GM23338 (cell line): ENCODE results near the gene PHF23. TPM values are rescaled to one million over a fixed set of nuclear protein-coding genes. Genes with fewer than 3 reads are reported as not detected.
A peak's percentile ranks its signal among the peaks of the same experiment; 100 is the strongest.

Source experiments
- ATAC-seq: fragments of 200-7000 bp; cut with Tn5 transposase; 3 replicates; pipeline ENCODE4 v1.9.1; 2020
- DNase-seq: peaks from one replicate; pipeline ENCODE4 v3.0.0-alpha.2; 2015; ENCODE audit warnings: low spot score
- H2AFZ ChIP-seq: fragments of 200-600 bp; sonication (generic); 2 replicates; pipeline ENCODE4 v1.8.0; 2016; ENCODE audit warnings: antibody characterized with exemption, mild to moderate bottlenecking, moderate library complexity
- H3F3A ChIP-seq: fragments of 200-600 bp; sonication (generic); replicated peaks from 2 replicates; pipeline ENCODE4 v1.8.0; 2017; ENCODE audit warnings: antibody characterized with exemption, mixed run types, low read depth
- H3K27ac ChIP-seq: fragments of 200-600 bp; sonication (generic); 2 replicates; pipeline ENCODE4 v1.6.1; 2016; ENCODE audit warnings: low read depth
- H3K27me3 ChIP-seq: fragments of 200-600 bp; sonication (generic); 2 replicates; pipeline ENCODE4 v1.8.0; 2016; ENCODE audit warnings: mild to moderate bottlenecking, mixed run types, moderate library complexity; ENCODE audit not compliant: insufficient read depth
- H3K36me3 ChIP-seq: fragments of 200-600 bp; sonication (generic); 2 replicates; pipeline ENCODE4 v1.8.0; 2016; ENCODE audit warnings: mild to moderate bottlenecking; ENCODE audit not compliant: insufficient read depth
- H3K4me1 ChIP-seq: fragments of 200-600 bp; sonication (generic); 2 replicates; pipeline ENCODE4 v1.8.0; 2016; ENCODE audit warnings: mild to moderate bottlenecking, moderate library complexity; ENCODE audit not compliant: insufficient read depth
- H3K4me2 ChIP-seq: fragments of 200-600 bp; sonication (generic); 2 replicates; pipeline ENCODE4 v1.7.1; 2017; ENCODE audit warnings: mixed run types
- H3K4me3 ChIP-seq: fragments of 200-600 bp; sonication (generic); 2 replicates; pipeline ENCODE4 v1.6.1; 2016; ENCODE audit warnings: mixed run types
- H3K79me2 ChIP-seq: fragments of 200-600 bp; sonication (generic); replicated peaks from 2 replicates; pipeline ENCODE4 v1.8.0; 2017; ENCODE audit warnings: mild to moderate bottlenecking; ENCODE audit not compliant: insufficient read depth
- H3K9me2 ChIP-seq: fragments of 200-600 bp; sonication (generic); 2 replicates; pipeline ENCODE4 v1.8.0; 2017; ENCODE audit not compliant: insufficient read depth
- H4K20me1 ChIP-seq: fragments of 200-600 bp; sonication (generic); replicated peaks from 2 replicates; pipeline ENCODE4 v1.8.0; 2017; ENCODE audit warnings: mild to moderate bottlenecking; ENCODE audit not compliant: insufficient read depth
- H3K27ac Mint-ChIP-seq: 2 replicates; pipeline ENCODE4 v1.8.0; 2020; ENCODE audit warnings: inconsistent platforms, mild to moderate bottlenecking, moderate library complexity, mixed read lengths
- H3K27me3 Mint-ChIP-seq: 3 replicates; pipeline ENCODE4 v1.8.0; 2022; ENCODE audit warnings: low read depth, mild to moderate bottlenecking, moderate library complexity, mixed read lengths, inconsistent platforms; ENCODE audit not compliant: insufficient read depth, poor library complexity
- H3K36me3 Mint-ChIP-seq: 3 replicates; pipeline ENCODE4 v1.8.0; 2021; ENCODE audit warnings: low read depth, mild to moderate bottlenecking, inconsistent platforms, moderate library complexity, mixed read lengths
- H3K4me1 Mint-ChIP-seq: 3 replicates; pipeline ENCODE4 v1.8.0; 2020; ENCODE audit warnings: mild to moderate bottlenecking, inconsistent platforms, mixed read lengths
- H3K4me3 Mint-ChIP-seq: 3 replicates; pipeline ENCODE4 v1.8.0; 2021; ENCODE audit warnings: moderate library complexity, mild to moderate bottlenecking, inconsistent platforms, mixed read lengths
- H3K9me3 Mint-ChIP-seq: 3 replicates; pipeline ENCODE4 v1.8.0; 2020; ENCODE audit warnings: moderate library complexity, mild to moderate bottlenecking, inconsistent platforms, mixed read lengths
- CREB1 ChIP-seq: fragments of 250-450 bp; sonication (Bioruptor Pico); IDR thresholded peaks from 2 replicates; pipeline ENCODE4 v1.5.0; 2020; ENCODE audit warnings: low read depth, mild to moderate bottlenecking, moderate library complexity
- ETS1 ChIP-seq: IDR thresholded peaks from 2 replicates; pipeline ENCODE4 v1.6.1; 2016; ENCODE audit warnings: antibody characterized with exemption
- EZH2phosphoT487 ChIP-seq: fragments of 200-600 bp; sonication (generic); IDR thresholded peaks from one replicate; pipeline ENCODE4 v1.8.1; 2018; ENCODE audit warnings: antibody characterized with exemption; ENCODE audit not compliant: unreplicated experiment
- JUNB ChIP-seq: IDR thresholded peaks from one replicate; pipeline ENCODE4 v1.6.1; 2016; ENCODE audit warnings: antibody characterized with exemption; ENCODE audit not compliant: unreplicated experiment
- POLR2AphosphoS5 ChIP-seq: IDR thresholded peaks from 2 replicates; pipeline ENCODE4 v1.6.1; 2016; ENCODE audit warnings: antibody characterized with exemption, low read depth
- STAT1 ChIP-seq: IDR thresholded peaks from one replicate; pipeline ENCODE4 v1.6.1; 2016; ENCODE audit warnings: antibody characterized with exemption; ENCODE audit not compliant: unreplicated experiment
- ZNF114 ChIP-seq: fragments of 250-450 bp; sonication (Bioruptor Pico); IDR thresholded peaks from 2 replicates; pipeline ENCODE4 v1.5.0; 2020; ENCODE audit warnings: mild to moderate bottlenecking, moderate library complexity
- ZNF331 ChIP-seq: fragments of 250-450 bp; sonication (Bioruptor Pico); IDR thresholded peaks from 2 replicates; pipeline ENCODE4 v1.5.0; 2020; ENCODE audit warnings: low read depth, mild to moderate bottlenecking, moderate library complexity
- ZNF462 ChIP-seq: fragments of 250-450 bp; sonication (Bioruptor Pico); IDR thresholded peaks from 2 replicates; pipeline ENCODE4 v1.5.0; 2020; ENCODE audit warnings: mild to moderate bottlenecking, moderate library complexity
- polyA plus RNA-seq: library from polyadenylated mRNA; unstranded; fragments of >200 nt; fragmentation: Nextera tagmentation; extraction: Ambion mirVana; gene quantifications from 2 replicates; pipeline ENCODE4 v1.2.1, GENCODE V29; 2016
- total RNA-seq: library from RNA; depleted of rRNA; stranded (reverse); fragments of >200 nt; shearing (Covaris generic); gene quantifications from 2 replicates; pipeline ENCODE4 v1.2.3, GENCODE V29; 2014
- TF ChIP-seq, protein P1 (sequence below), 2 experiments: fragments of 200-600 bp in 1 of 2; sonication (generic) in 1 of 2; conservative IDR thresholded peaks; 2 replicates each; pipeline versions ENCODE4 v1.5.1 to v1.6.1; 2016 to 2017; ENCODE audit warnings: antibody characterized with exemption in 2 of 2, low read depth in 2 of 2, mild to moderate bottlenecking in 2 of 2, moderate library complexity in 1 of 2

Gene PHF23
- total and polyA plus RNA-seq, 2 experiments from 2014 or later, result 35.4 to 51.0 TPM

DNA sequence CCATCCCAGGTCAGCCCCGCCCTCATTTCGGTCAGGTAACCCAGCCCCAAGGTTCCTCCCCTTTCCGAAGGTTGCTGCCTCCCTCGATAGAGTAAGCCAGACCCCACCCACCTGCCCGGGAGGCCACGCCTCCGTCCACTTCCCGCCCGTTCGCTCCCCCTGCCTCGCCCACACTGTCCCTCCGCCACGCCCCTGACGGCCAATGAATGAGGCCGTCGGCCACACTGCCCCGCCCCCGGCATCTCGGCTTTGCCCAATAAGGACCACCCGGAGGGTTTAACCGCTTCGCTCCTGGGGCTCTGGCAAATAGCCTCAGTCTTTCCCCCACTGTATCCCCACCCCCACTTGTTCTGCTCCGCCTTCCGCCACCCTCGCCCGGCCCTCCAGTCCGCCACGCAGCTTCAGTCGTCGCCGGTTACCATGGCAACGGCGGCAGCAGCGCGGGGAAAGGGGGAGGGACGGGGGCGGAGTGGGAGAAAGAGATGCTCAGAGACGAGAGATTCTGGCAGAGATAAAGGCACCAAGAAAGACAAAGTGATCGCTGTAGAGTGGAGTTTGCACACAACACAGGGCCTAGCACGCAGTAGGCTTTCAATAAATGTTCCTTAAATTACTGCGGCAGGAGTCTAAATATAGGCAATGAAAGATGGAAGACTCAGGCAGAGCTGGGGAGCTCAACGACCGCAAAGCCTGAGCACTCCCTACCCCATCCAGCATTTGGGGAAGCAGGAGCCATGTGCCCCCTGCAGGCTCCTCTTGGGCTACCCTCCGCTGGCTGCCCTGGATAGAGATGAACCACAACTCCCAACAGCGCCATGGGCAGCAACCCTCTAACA lies 24.7 kb downstream of the PHF23 start:
- DNase-seq (peak; percentile 100), ATAC-seq (peak; percentile 81)
- Histone ChIP-seq H3K27me3 (no peaks in the 10 kb centered on the region), H3K4me2 (peak overlapping the region; percentile 90), H3K79me2 (peaks cover 45% of the 10 kb centered on the region), H2AFZ (no peak overlapping the region), H3K27ac (peak overlapping the region; percentile 88), H3F3A (peaks cover 15% of the 10 kb centered on the region), H4K20me1 (no peaks in the 10 kb centered on the region; the same call in 1 of the 2 replicates), H3K9me2 (no peaks in the 10 kb centered on the region), H3K36me3 (no peaks in the 10 kb centered on the region), H3K4me3 (peak overlapping the region; percentile 70), H3K4me1 (peaks cover 55% of the 10 kb centered on the region)
- Mint-ChIP-seq H3K9me3 (no peaks in the 10 kb centered on the region; the same call in 2 of the 3 replicates), H3K27ac (peak overlapping the region; percentile 99), H3K27me3 (peaks cover 37% of the 10 kb centered on the region), H3K4me3 (peak overlapping the region; percentile 70), H3K36me3 (peaks cover 3% of the 10 kb centered on the region; the same call in 2 of the 3 replicates), H3K4me1 (peaks cover 65% of the 10 kb centered on the region)
- TF ChIP-seq STAT1 (no peak), CREB1 (peak; percentile 67), POLR2AphosphoS5 (no peak), ETS1 (no peak), ZNF331 (CRISPR knock-in tag) (no peak)
- TF ChIP-seq, protein P1, sequence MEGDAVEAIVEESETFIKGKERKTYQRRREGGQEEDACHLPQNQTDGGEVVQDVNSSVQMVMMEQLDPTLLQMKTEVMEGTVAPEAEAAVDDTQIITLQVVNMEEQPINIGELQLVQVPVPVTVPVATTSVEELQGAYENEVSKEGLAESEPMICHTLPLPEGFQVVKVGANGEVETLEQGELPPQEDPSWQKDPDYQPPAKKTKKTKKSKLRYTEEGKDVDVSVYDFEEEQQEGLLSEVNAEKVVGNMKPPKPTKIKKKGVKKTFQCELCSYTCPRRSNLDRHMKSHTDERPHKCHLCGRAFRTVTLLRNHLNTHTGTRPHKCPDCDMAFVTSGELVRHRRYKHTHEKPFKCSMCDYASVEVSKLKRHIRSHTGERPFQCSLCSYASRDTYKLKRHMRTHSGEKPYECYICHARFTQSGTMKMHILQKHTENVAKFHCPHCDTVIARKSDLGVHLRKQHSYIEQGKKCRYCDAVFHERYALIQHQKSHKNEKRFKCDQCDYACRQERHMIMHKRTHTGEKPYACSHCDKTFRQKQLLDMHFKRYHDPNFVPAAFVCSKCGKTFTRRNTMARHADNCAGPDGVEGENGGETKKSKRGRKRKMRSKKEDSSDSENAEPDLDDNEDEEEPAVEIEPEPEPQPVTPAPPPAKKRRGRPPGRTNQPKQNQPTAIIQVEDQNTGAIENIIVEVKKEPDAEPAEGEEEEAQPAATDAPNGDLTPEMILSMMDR (conservative IDR thresholded peaks at IDR 0.05; ENCODE audit: low read depth in 2 of 2), result peak; percentile 52

- ATAC-seq (peak; percentile 5), DNase-seq (peak; percentile 100)
- peaks cover 3% of the 10 kb centered on the region; the same call in 2 of the 3 replicates for H3K36me3 Mint-ChIP-seq
- H3K4me1 Mint-ChIP-seq, result peaks cover 63% of the 10 kb centered on the region
- Histone ChIP-seq H3K27ac (peak overlapping the region; percentile 59; the same call in 1 of the 2 replicates), H3K9me2 (no peaks in the 10 kb centered on the region), H3F3A (peaks cover 15% of the 10 kb centered on the region), H3K36me3 (no peaks in the 10 kb centered on the region), H3K79me2 (peaks cover 50% of the 10 kb centered on the region), H3K4me3 (peak overlapping the region; percentile 70), H3K4me2 (peak overlapping the region; percentile 68), H4K20me1 (no peaks in the 10 kb centered on the region; the same call in 1 of the 2 replicates), H2AFZ (no peak overlapping the region), H3K4me1 (peaks cover 55% of the 10 kb centered on the region), H3K27me3 (no peaks in the 10 kb centered on the region)
- peaks cover 33% of the 10 kb centered on the region for H3K27me3 Mint-ChIP-seq
- H3K27ac Mint-ChIP-seq, result peak overlapping the region; percentile 99
- no peaks in the 10 kb centered on the region; the same call in 2 of the 3 replicates for H3K9me3 Mint-ChIP-seq
- peak overlapping the region; percentile 70 for H3K4me3 Mint-ChIP-seq
- no peak for TF ChIP-seq ZNF331 (CRISPR knock-in tag)
- no peak for TF ChIP-seq ZNF114 (CRISPR knock-in tag)
- no peak for TF ChIP-seq JUNB
- TF ChIP-seq EZH2phosphoT487, result no peak
- no peak for TF ChIP-seq ZNF462 (CRISPR knock-in tag)
These were observed 25.4 kb downstream of the PHF23 start for GRCh38 chr17:7213895-7214299.
